Sigmoid colon (tissue), 7 donors: ENCODE measurements around the gene CDKN1C. TPM values are rescaled to one million over a fixed set of nuclear protein-coding genes. Genes with fewer than 3 reads are reported as not detected.

Experiments
- DNase-seq: peaks from one replicate; pipeline ENCODE4 v3.0.0-alpha.2; 2019
- H3K27ac ChIP-seq, 4 donors: fragments of 200-600 bp; sonication (generic); one replicate each; pipeline ENCODE4 v1.5.1; 2016 to 2019; ENCODE audit warnings: mild to moderate bottlenecking in 1 of 4
- H3K27me3 ChIP-seq, 3 donors: fragments of 200-600 bp; sonication (generic); one replicate each; pipeline ENCODE4 v1.5.1; 2019; ENCODE audit warnings: mild to moderate bottlenecking in 1 of 3
- H3K36me3 ChIP-seq, 4 donors: fragments of 200-600 bp; sonication (generic); one replicate each; pipeline ENCODE4 v1.5.1; 2016 to 2019
- H3K4me1 ChIP-seq, 4 donors: fragments of 200-600 bp; sonication (generic); one replicate each; pipeline ENCODE4 v1.5.1; 2017 to 2019
- H3K4me3 ChIP-seq, 4 donors: fragments of 200-600 bp; sonication (generic); one replicate each; pipeline ENCODE4 v1.5.1; 2017 to 2019; ENCODE audit warnings: mild to moderate bottlenecking in 2 of 4, moderate library complexity in 1 of 4
- H3K9me3 ChIP-seq, 4 donors: fragments of 200-600 bp in 3 of 4; sonication (generic) in 3 of 4; one replicate each; pipeline versions ENCODE4 v1.5.1 to v1.6.1; 2013 to 2019
- CTCF ChIP-seq, 4 experiments: fragments of 450-650 bp in 3 of 4; fragments of 200-600 bp in 1 of 4; IDR thresholded peaks; one replicate each; pipeline ENCODE4 v1.5.1; 2016 to 2019; ENCODE audit warnings: antibody characterized with exemption in 4 of 4, mild to moderate bottlenecking in 3 of 4, moderate library complexity in 2 of 4
- EP300 ChIP-seq, 4 donors: sonication (generic); formaldehyde crosslinking; IDR thresholded peaks; one replicate each; pipeline ENCODE4 v1.6.1; 2017; ENCODE audit warnings: antibody characterized with exemption in 4 of 4
- POLR2A ChIP-seq, 2 donors: fragments of 450-650 bp; IDR thresholded peaks; one replicate each; pipeline ENCODE4 v1.6.1; 2016; ENCODE audit warnings: antibody characterized with exemption in 2 of 2, mild to moderate bottlenecking in 2 of 2, moderate library complexity in 2 of 2
- POLR2AphosphoS5 ChIP-seq, 4 donors: sonication (generic); formaldehyde crosslinking; IDR thresholded peaks; one replicate each; pipeline ENCODE4 v1.6.1; 2017; ENCODE audit warnings: antibody characterized with exemption in 4 of 4
- WGBS, 2 donors: extraction: QIAGEN DNeasy Blood & Tissue Kit; methylation state at CpG; one replicate each; pipeline ENCODE4 v1.1.7; 2013; 5-methylcytosine and 5-hydroxymethylcytosine counted together
- intact Hi-C: fragments of 100-400 bp; cut with DNase I; formaldehyde crosslinking; loops from one replicate; pipeline ENCODE4 v1.15.1; 2023
- polyA plus RNA-seq, 3 donors: library from polyadenylated mRNA; stranded (reverse); fragments of 200-250 nt; gene quantifications; one replicate each; pipeline ENCODE4 v1.2.3, GENCODE V29; 2013
- total RNA-seq, 4 donors: library from RNA; depleted of rRNA; stranded (reverse); fragments of >200 nt; gene quantifications; one replicate each; pipeline ENCODE4 v1.1.0, GENCODE V29; 2016
- donor health status: healthy with polysubstance abuse.
- donor health status: Bipolar disorder and iron deficiency.
- donor health status: healthy.

CDKN1C gene
- total and polyA plus RNA-seq, 7 donors = 5.3 to 54.3 (median 37.2) TPM

GRCh38 chr11:2929531-2929949 is 44.0 kb upstream of the CDKN1C start:
- peak; percentile 72 for DNase-seq
- Histone ChIP-seq H3K9me3 (no peaks in the 10 kb centered on the region), H3K27ac (peak overlapping the region; percentile 5 to 57 (median 35)), H3K36me3 (no peaks in the 10 kb centered on the region), H3K4me1 (peaks cover 0 to 31% (median 27%) of the 10 kb centered on the region in 4 donors), H3K4me3 (peak overlapping the region in 3 of 4 donors; percentile 44 to 53 (median 47)), H3K27me3 (peaks cover 15 to 55% (median 36%) of the 10 kb centered on the region in 3 donors)
- WGBS, 2 donors = 1 to 2% methylated on average over 48 of the region's 48 CpGs
- TF ChIP-seq POLR2AphosphoS5 (IDR thresholded peaks at IDR 0.05) = no peak
- TF ChIP-seq CTCF (IDR thresholded peaks at IDR 0.05) = no peak
- TF ChIP-seq POLR2A (IDR thresholded peaks at IDR 0.05) = no peak
- TF ChIP-seq EP300 (IDR thresholded peaks at IDR 0.05) = no peak
- intact Hi-C loops = no loop called here

GRCh38 chr11:2928605-2929530 is 43.3 kb upstream of the CDKN1C start, which contains the start of gene PHLDA2:
TSS of gene PHLDA2 (minus strand) at chr11:2929420. CDS start at chr11:2929364, 56 bp downstream.
- TF ChIP-seq EP300 (IDR thresholded peaks at IDR 0.05) (no peak), POLR2AphosphoS5 (IDR thresholded peaks at IDR 0.05) (peak; percentile 21 to 68 (median 52)), POLR2A (IDR thresholded peaks at IDR 0.05) (peak in 1 of 2 donors; percentile 44), CTCF (IDR thresholded peaks at IDR 0.05) (no peak)
- Histone ChIP-seq H3K4me3 (peak within 1 kb of the TSS; percentile 8 to 53 (median 46)), H3K27ac (peak within 1 kb of the TSS; percentile 5 to 57 (median 35)), H3K27me3 (peaks cover 15 to 55% (median 36%) of the 10 kb centered on the region in 3 donors), H3K36me3 (no peaks in the 10 kb centered on the region), H3K4me1 (peaks cover 0 to 31% (median 27%) of the 10 kb centered on the region in 4 donors), H3K9me3 (no peaks in the 10 kb centered on the region)
- intact Hi-C loops = no loop called here
- DNase-seq = peak; percentile 71
- WGBS, 2 donors = 1% methylated on average over 110 to 113 of the region's 113 CpGs

- Histone ChIP-seq H3K36me3 (no peaks in the 10 kb centered on the region), H3K27ac (peak overlapping the region in 1 of 4 donors; percentile 57), H3K4me3 (peak overlapping the region in 3 of 4 donors; percentile 44 to 53 (median 47)), H3K9me3 (no peaks in the 10 kb centered on the region), H3K27me3 (peaks cover 15 to 55% (median 36%) of the 10 kb centered on the region in 3 donors), H3K4me1 (peaks cover 0 to 31% (median 27%) of the 10 kb centered on the region in 4 donors)
- 24 to 34% methylated on average over 25 of the region's 25 CpGs for WGBS, 2 donors
- TF ChIP-seq POLR2AphosphoS5 (IDR thresholded peaks at IDR 0.05) = no peak
- no peak for TF ChIP-seq EP300 (IDR thresholded peaks at IDR 0.05)
- TF ChIP-seq POLR2A (IDR thresholded peaks at IDR 0.05) = no peak
- TF ChIP-seq CTCF (IDR thresholded peaks at IDR 0.05) = no peak
- intact Hi-C loops = no loop called here
- no peak for DNase-seq
Observed at GRCh38 chr11:2927851-2928604, 42.5 kb upstream of the CDKN1C start.

- no peaks in the 10 kb centered on the region for H3K36me3 ChIP-seq
- peaks cover 15 to 55% (median 36%) of the 10 kb centered on the region in 3 donors for H3K27me3 ChIP-seq
- H3K4me3 ChIP-seq = no peak overlapping the region
- 90 to 93% methylated on average over 12 of the region's 12 CpGs for WGBS, 2 donors
- TF ChIP-seq CTCF (IDR thresholded peaks at IDR 0.05) (no peak), POLR2A (IDR thresholded peaks at IDR 0.05) (no peak), POLR2AphosphoS5 (IDR thresholded peaks at IDR 0.05) (no peak), EP300 (IDR thresholded peaks at IDR 0.05) (no peak)
- no peak overlapping the region for H3K27ac ChIP-seq
- peaks cover 0 to 31% (median 27%) of the 10 kb centered on the region in 4 donors for H3K4me1 ChIP-seq
- no peaks in the 10 kb centered on the region for H3K9me3 ChIP-seq
- DNase-seq = peak; percentile 54
- intact Hi-C loops = no loop called here
Observed at GRCh38 chr11:2927121-2927800, 41.7 kb upstream of the CDKN1C start.
